AG08396 (cell line): ENCODE measurements around the gene ENPP6.
"Not testable (repeated sequence)": the region's sequence is repeated elsewhere in the genome, so short reads cannot be mapped to it uniquely, and the experiment has no call there.

Experiments used
- DNase-seq: peaks from one replicate; pipeline ENCODE4 v3.0.0; 2012; ENCODE audit warnings: low spot score, mixed read lengths

ENPP6 gene

GRCh38 chr4:184148738-184149637 is 68.7 kb downstream of the ENPP6 start:
- DNase-seq, result no peak

GRCh38 chr4:184147858-184148737 is 69.6 kb downstream of the ENPP6 start:
- DNase-seq, result no peak

GRCh38 chr4:184146951-184147350 is 70.7 kb downstream of the ENPP6 start:
- no peak for DNase-seq

GRCh38 chr4:184145596-184145995 is 72.1 kb downstream of the ENPP6 start:
- no peak for DNase-seq

GRCh38 chr4:184143770-184144564 is 73.7 kb downstream of the ENPP6 start:
- DNase-seq, result no peak

- DNase-seq, result no peak
Measured at GRCh38 chr4:184142121-184143000, 75.3 kb downstream of the ENPP6 start.

- DNase-seq, result not testable (repeated sequence)
Measured at GRCh38 chr4:184140901-184141300, 76.8 kb downstream of the ENPP6 start.

GRCh38 chr4:184136525-184136924 is 81.1 kb downstream of the ENPP6 start:
- DNase-seq, result no peak

GRCh38 chr4:184126800-184127199 is 90.9 kb downstream of the ENPP6 start:
- no peak for DNase-seq

GRCh38 chr4:184122631-184123408 is 94.9 kb downstream of the ENPP6 start:
- no peak for DNase-seq

GRCh38 chr4:184120549-184121127 is 97.0 kb downstream of the ENPP6 start:
- no peak for DNase-seq

GRCh38 chr4:184117662-184118199 is 99.9 kb downstream of the ENPP6 start:
- no peak for DNase-seq

- DNase-seq, result no peak
Measured at GRCh38 chr4:184115399-184115798, 102.3 kb downstream of the ENPP6 start.

GRCh38 chr4:184114431-184114830 is 103.2 kb downstream of the ENPP6 start:
- no peak for DNase-seq

- DNase-seq, result no peak
Measured at GRCh38 chr4:184112006-184112550, 105.6 kb downstream of the ENPP6 start.

- no peak for DNase-seq
Measured at GRCh38 chr4:184111233-184111832, 106.3 kb downstream of the ENPP6 start.

GRCh38 chr4:184110452-184111224 is 107.0 kb downstream of the ENPP6 start:
- no peak for DNase-seq

GRCh38 chr4:184108006-184108501 is 109.6 kb downstream of the ENPP6 start:
- DNase-seq, result no peak
